PC-3 (cell line): Measurements from ENCODE around the gene ISLR2.

ENCODE experiments used
- CTCF ChIP-seq: fragments of 300-600 bp; sonication (generic); conservative IDR thresholded peaks from 2 replicates; pipeline ENCODE4 v1.5.1; 2017; ENCODE audit warnings: antibody characterized with exemption, low read depth, mild to moderate bottlenecking, low read length
- EZH2phosphoT487 ChIP-seq: fragments of 300-600 bp; sonication (generic); IDR thresholded peaks from 2 replicates; pipeline ENCODE4 v1.6.1; 2018; ENCODE audit warnings: mild to moderate bottlenecking, antibody characterized with exemption, low read length, borderline replicate concordance

- TF ChIP-seq CTCF (no peak), EZH2phosphoT487 (no peak)
These were observed 7.8 kb upstream of the ISLR2 start for GRCh38 chr15:74122403-74123130.
